Measurements from ENCODE around the gene BCOR.

The BCOR gene

GRCh38 chrX:40093586-40093985 is 4.2 kb downstream of the BCOR start:
- DNase-seq: no peak
- H4K8ac ChIP-seq (ENCODE audit: low read length): no peak overlapping the region
- no peak overlapping the region for H2AFZ ChIP-seq (ENCODE audit: low read depth, low read length)
- H3K4ac ChIP-seq (ENCODE audit: low read depth in 1 of 2, low read length in 2 of 2): no peak overlapping the region
- H2BK12ac ChIP-seq (ENCODE audit: low read length in 2 of 2): no peak overlapping the region
- H3K9me3 ChIP-seq (ENCODE audit: control insufficient read depth, low read length): no peaks in the 10 kb centered on the region
- H3K4me3 ChIP-seq (ENCODE audit: insufficient read depth in 1 of 2, low read depth in 1 of 2, low read length in 2 of 2): peak overlapping the region; percentile 60 to 76
- H3K9ac ChIP-seq (ENCODE audit: low read length): peak overlapping the region; percentile 49
- peaks cover 0 to 54% of the 10 kb centered on the region in 2 experiments for H3K27me3 ChIP-seq (ENCODE audit: control insufficient read depth in 1 of 2, insufficient read depth in 1 of 2, low read length in 2 of 2)
- H4K91ac ChIP-seq (ENCODE audit: low read length): no peak overlapping the region
- no peak overlapping the region for H2BK5ac ChIP-seq (ENCODE audit: low read depth, low read length, poor library complexity, severe bottlenecking)
- WGBS: 6% methylated on average over 4 of the region's 10 CpGs
- no peak overlapping the region for H2AK5ac ChIP-seq (ENCODE audit: low read length, severe bottlenecking)
- H3K4me1 ChIP-seq (ENCODE audit: control insufficient read depth, insufficient read depth, low read depth, low read length): peaks cover 15% of the 10 kb centered on the region
- H3K18ac ChIP-seq (ENCODE audit: low read depth in 1 of 2, low read length in 2 of 2): no peak overlapping the region
- peak overlapping the region; percentile 89 for H3K4me2 ChIP-seq (ENCODE audit: low read length, poor library complexity, severe bottlenecking)
- H2BK15ac ChIP-seq (ENCODE audit: low read depth, poor library complexity, severe bottlenecking): no peak overlapping the region
- no peaks in the 10 kb centered on the region for H3K79me1 ChIP-seq (replicated peaks; ENCODE audit: low read length, poor library complexity, severe bottlenecking)
- H3K36me3 ChIP-seq (ENCODE audit: control insufficient read depth in 1 of 2, insufficient read depth in 2 of 2, low read depth in 1 of 2, low read length in 2 of 2): no peaks in the 10 kb centered on the region
- H3K23ac ChIP-seq (ENCODE audit: low read length in 2 of 2): no peak overlapping the region
- H3K14ac ChIP-seq (ENCODE audit: low read length in 2 of 2): peak overlapping the region in 1 of 2 experiments; percentile 48
- H2BK120ac ChIP-seq (ENCODE audit: low read depth, low read length): no peak overlapping the region
- no peak overlapping the region for H3K27ac ChIP-seq (ENCODE audit: low read length, poor library complexity, severe bottlenecking)

- Histone ChIP-seq H3K4ac (ENCODE audit: low read depth in 1 of 2, low read length in 2 of 2) (peak overlapping the region in 1 of 2 experiments; percentile 7), H3K36me3 (ENCODE audit: control insufficient read depth in 1 of 2, insufficient read depth in 2 of 2, low read depth in 1 of 2, low read length in 2 of 2) (no peaks in the 10 kb centered on the region), H4K8ac (ENCODE audit: low read length) (no peak overlapping the region), H2BK120ac (ENCODE audit: low read depth, low read length) (no peak overlapping the region), H3K23ac (ENCODE audit: low read length in 2 of 2) (no peak overlapping the region), H3K27ac (ENCODE audit: low read length, poor library complexity, severe bottlenecking) (no peak overlapping the region), H2AK5ac (ENCODE audit: low read length, severe bottlenecking) (no peak overlapping the region), H3K14ac (ENCODE audit: low read length in 2 of 2) (no peak overlapping the region), H3K4me3 (ENCODE audit: insufficient read depth in 1 of 2, low read depth in 1 of 2, low read length in 2 of 2) (no peak overlapping the region), H3K9ac (ENCODE audit: low read length) (no peak overlapping the region), H3K4me2 (ENCODE audit: low read length, poor library complexity, severe bottlenecking) (no peak overlapping the region), H2AFZ (ENCODE audit: low read depth, low read length) (no peak overlapping the region), H2BK15ac (ENCODE audit: low read depth, poor library complexity, severe bottlenecking) (no peak overlapping the region), H3K79me1 (replicated peaks; ENCODE audit: low read length, poor library complexity, severe bottlenecking) (no peaks in the 10 kb centered on the region), H4K91ac (ENCODE audit: low read length) (no peak overlapping the region), H3K27me3 (ENCODE audit: control insufficient read depth in 1 of 2, insufficient read depth in 1 of 2, low read length in 2 of 2) (peaks cover 0 to 61% of the 10 kb centered on the region in 2 experiments), H3K18ac (ENCODE audit: low read depth in 1 of 2, low read length in 2 of 2) (peak overlapping the region; percentile 43 to 57), H3K9me3 (ENCODE audit: control insufficient read depth, low read length) (no peaks in the 10 kb centered on the region), H3K4me1 (ENCODE audit: control insufficient read depth, insufficient read depth, low read depth, low read length) (peaks cover 19% of the 10 kb centered on the region), H2BK12ac (ENCODE audit: low read length in 2 of 2) (no peak overlapping the region), H2BK5ac (ENCODE audit: low read depth, low read length, poor library complexity, severe bottlenecking) (no peak overlapping the region)
- 14% methylated on average over 3 of the region's 9 CpGs for WGBS
- DNase-seq: peak; percentile 30
Observed at GRCh38 chrX:40092808-40093435, 4.8 kb downstream of the BCOR start.

- Histone ChIP-seq H3K9me3 (ENCODE audit: control insufficient read depth, low read length) (no peaks in the 10 kb centered on the region), H3K23ac (ENCODE audit: low read length in 2 of 2) (no peak overlapping the region), H2AFZ (ENCODE audit: low read depth, low read length) (no peak overlapping the region), H3K79me1 (replicated peaks; ENCODE audit: low read length, poor library complexity, severe bottlenecking) (no peaks in the 10 kb centered on the region), H2BK120ac (ENCODE audit: low read depth, low read length) (peak overlapping the region; percentile 79), H3K14ac (ENCODE audit: low read length in 2 of 2) (no peak overlapping the region), H2BK15ac (ENCODE audit: low read depth, poor library complexity, severe bottlenecking) (no peak overlapping the region), H3K4me3 (ENCODE audit: insufficient read depth in 1 of 2, low read depth in 1 of 2, low read length in 2 of 2) (no peak overlapping the region), H2BK12ac (ENCODE audit: low read length in 2 of 2) (peak overlapping the region in 1 of 2 experiments; percentile 52), H3K27ac (ENCODE audit: low read length, poor library complexity, severe bottlenecking) (no peak overlapping the region), H3K4ac (ENCODE audit: low read depth in 1 of 2, low read length in 2 of 2) (peak overlapping the region; percentile 61 to 87), H3K36me3 (ENCODE audit: control insufficient read depth in 1 of 2, insufficient read depth in 2 of 2, low read depth in 1 of 2, low read length in 2 of 2) (no peaks in the 10 kb centered on the region), H3K4me1 (ENCODE audit: control insufficient read depth, insufficient read depth, low read depth, low read length) (peaks cover 19% of the 10 kb centered on the region), H2BK5ac (ENCODE audit: low read depth, low read length, poor library complexity, severe bottlenecking) (no peak overlapping the region), H4K8ac (ENCODE audit: low read length) (peak overlapping the region; percentile 49), H2AK5ac (ENCODE audit: low read length, severe bottlenecking) (no peak overlapping the region), H3K27me3 (ENCODE audit: control insufficient read depth in 1 of 2, insufficient read depth in 1 of 2, low read length in 2 of 2) (peaks cover 0 to 70% of the 10 kb centered on the region in 2 experiments), H3K4me2 (ENCODE audit: low read length, poor library complexity, severe bottlenecking) (no peak overlapping the region), H4K91ac (ENCODE audit: low read length) (no peak overlapping the region), H3K9ac (ENCODE audit: low read length) (no peak overlapping the region), H3K18ac (ENCODE audit: low read depth in 1 of 2, low read length in 2 of 2) (peak overlapping the region; percentile 3 to 57)
- WGBS: 15% methylated on average over 44 of the region's 70 CpGs
- DNase-seq: no peak
Observed at GRCh38 chrX:40091691-40092421, 5.9 kb downstream of the BCOR start.

GRCh38 chrX:40090961-40091360 is 6.8 kb downstream of the BCOR start:
- no peak for DNase-seq
- Histone ChIP-seq H3K9ac (ENCODE audit: low read length) (no peak overlapping the region), H3K36me3 (ENCODE audit: control insufficient read depth in 1 of 2, insufficient read depth in 2 of 2, low read depth in 1 of 2, low read length in 2 of 2) (peaks cover 0 to 5% of the 10 kb centered on the region in 2 experiments), H2BK15ac (ENCODE audit: low read depth, poor library complexity, severe bottlenecking) (no peak overlapping the region), H2BK12ac (ENCODE audit: low read length in 2 of 2) (no peak overlapping the region), H3K4ac (ENCODE audit: low read depth in 1 of 2, low read length in 2 of 2) (no peak overlapping the region), H2BK5ac (ENCODE audit: low read depth, low read length, poor library complexity, severe bottlenecking) (no peak overlapping the region), H3K27ac (ENCODE audit: low read length, poor library complexity, severe bottlenecking) (no peak overlapping the region), H3K14ac (ENCODE audit: low read length in 2 of 2) (no peak overlapping the region), H2BK120ac (ENCODE audit: low read depth, low read length) (no peak overlapping the region), H3K27me3 (ENCODE audit: control insufficient read depth in 1 of 2, insufficient read depth in 1 of 2, low read length in 2 of 2) (peaks cover 0 to 78% of the 10 kb centered on the region in 2 experiments), H3K18ac (ENCODE audit: low read depth in 1 of 2, low read length in 2 of 2) (peak overlapping the region in 1 of 2 experiments; percentile 43), H2AK5ac (ENCODE audit: low read length, severe bottlenecking) (no peak overlapping the region), H2AFZ (ENCODE audit: low read depth, low read length) (no peak overlapping the region), H4K8ac (ENCODE audit: low read length) (no peak overlapping the region), H3K9me3 (ENCODE audit: control insufficient read depth, low read length) (no peaks in the 10 kb centered on the region), H3K4me1 (ENCODE audit: control insufficient read depth, insufficient read depth, low read depth, low read length) (peaks cover 25% of the 10 kb centered on the region), H3K4me2 (ENCODE audit: low read length, poor library complexity, severe bottlenecking) (no peak overlapping the region), H4K91ac (ENCODE audit: low read length) (no peak overlapping the region), H3K79me1 (replicated peaks; ENCODE audit: low read length, poor library complexity, severe bottlenecking) (no peaks in the 10 kb centered on the region), H3K4me3 (ENCODE audit: insufficient read depth in 1 of 2, low read depth in 1 of 2, low read length in 2 of 2) (peak overlapping the region in 1 of 2 experiments; percentile 59), H3K23ac (ENCODE audit: low read length in 2 of 2) (no peak overlapping the region)
- 58% methylated on average over 7 of the region's 7 CpGs for WGBS

Data from mesenchymal stem cell (in vitro differentiated cells and primary cell).